ENCODE results near the gene HBA1. TPM values are rescaled to one million over a fixed set of nuclear protein-coding genes. Genes with fewer than 3 reads are reported as not detected.

HBA1 gene
- total and polyA plus RNA-seq, 9 of the 15 experiments (the other 6 are each of a cell fraction or from before 2014, with no cell fraction given) = 128 to 2,388 (median 380) TPM

- TF ChIP-seq, protein P1, sequence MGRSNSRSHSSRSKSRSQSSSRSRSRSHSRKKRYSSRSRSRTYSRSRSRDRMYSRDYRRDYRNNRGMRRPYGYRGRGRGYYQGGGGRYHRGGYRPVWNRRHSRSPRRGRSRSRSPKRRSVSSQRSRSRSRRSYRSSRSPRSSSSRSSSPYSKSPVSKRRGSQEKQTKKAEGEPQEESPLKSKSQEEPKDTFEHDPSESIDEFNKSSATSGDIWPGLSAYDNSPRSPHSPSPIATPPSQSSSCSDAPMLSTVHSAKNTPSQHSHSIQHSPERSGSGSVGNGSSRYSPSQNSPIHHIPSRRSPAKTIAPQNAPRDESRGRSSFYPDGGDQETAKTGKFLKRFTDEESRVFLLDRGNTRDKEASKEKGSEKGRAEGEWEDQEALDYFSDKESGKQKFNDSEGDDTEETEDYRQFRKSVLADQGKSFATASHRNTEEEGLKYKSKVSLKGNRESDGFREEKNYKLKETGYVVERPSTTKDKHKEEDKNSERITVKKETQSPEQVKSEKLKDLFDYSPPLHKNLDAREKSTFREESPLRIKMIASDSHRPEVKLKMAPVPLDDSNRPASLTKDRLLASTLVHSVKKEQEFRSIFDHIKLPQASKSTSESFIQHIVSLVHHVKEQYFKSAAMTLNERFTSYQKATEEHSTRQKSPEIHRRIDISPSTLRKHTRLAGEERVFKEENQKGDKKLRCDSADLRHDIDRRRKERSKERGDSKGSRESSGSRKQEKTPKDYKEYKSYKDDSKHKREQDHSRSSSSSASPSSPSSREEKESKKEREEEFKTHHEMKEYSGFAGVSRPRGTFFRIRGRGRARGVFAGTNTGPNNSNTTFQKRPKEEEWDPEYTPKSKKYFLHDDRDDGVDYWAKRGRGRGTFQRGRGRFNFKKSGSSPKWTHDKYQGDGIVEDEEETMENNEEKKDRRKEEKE (IDR thresholded peaks at IDR 0.05; ENCODE audit: borderline replicate concordance in 1 of 2, control insufficient read depth in 1 of 2, low read depth in 2 of 2, low read length in 1 of 2) = no peak
- TF ChIP-seq ZNF561 (CRISPR knock-in tag; conservative IDR thresholded peaks at IDR 0.05) (no peak), CHCHD3 (CRISPR knock-in tag; IDR thresholded peaks at IDR 0.05) (no peak), EGR1 (conservative IDR thresholded peaks at IDR 0.05) (peak; percentile 24; the same call in 1 of the 2 replicates), ZNF785 (CRISPR knock-in tag; IDR thresholded peaks at IDR 0.05) (no peak), ZC3H11A (IDR thresholded peaks at IDR 0.05; ENCODE audit: low read depth, low read length) (no peak), GABPB1 (CRISPR knock-in tag; IDR thresholded peaks at IDR 0.05) (peak; percentile 23; the same call in 1 of the 2 replicates), ZNF639 (CRISPR knock-in tag; conservative IDR thresholded peaks at IDR 0.05 in 1 of 2, IDR thresholded peaks at IDR 0.05 in 1 of 2) (peak in 1 of 2 experiments; percentile 63; a peak in 1 of 4 replicates), ZNF77 (CRISPR knock-in tag; IDR thresholded peaks at IDR 0.05) (no peak), SPI1 (IDR thresholded peaks at IDR 0.05; ENCODE audit: borderline replicate concordance, low read depth, low read length) (no peak), RBFOX2 (IDR thresholded peaks at IDR 0.05; ENCODE audit: low read depth, low read length) (peak; percentile 37; the same call in 1 of the 2 replicates), FOXM1 (IDR thresholded peaks at IDR 0.05; ENCODE audit: low read depth) (peak; percentile 76), FOXM1 (CRISPR knock-in tag; IDR thresholded peaks at IDR 0.05; ENCODE audit: low read depth) (no peak), TRIM25 (IDR thresholded peaks at IDR 0.05; ENCODE audit: borderline replicate concordance) (no peak), ZBTB17 (CRISPR knock-in tag; IDR thresholded peaks at IDR 0.05) (no peak), ZNF124 (CRISPR knock-in tag; IDR thresholded peaks at IDR 0.05) (no peak), TFE3 (CRISPR knock-in tag; IDR thresholded peaks at IDR 0.05) (no peak), ARNT (IDR thresholded peaks at IDR 0.05) (no peak), ERF (CRISPR knock-in tag; IDR thresholded peaks at IDR 0.05) (no peak)
- TF ChIP-seq, protein P2, sequence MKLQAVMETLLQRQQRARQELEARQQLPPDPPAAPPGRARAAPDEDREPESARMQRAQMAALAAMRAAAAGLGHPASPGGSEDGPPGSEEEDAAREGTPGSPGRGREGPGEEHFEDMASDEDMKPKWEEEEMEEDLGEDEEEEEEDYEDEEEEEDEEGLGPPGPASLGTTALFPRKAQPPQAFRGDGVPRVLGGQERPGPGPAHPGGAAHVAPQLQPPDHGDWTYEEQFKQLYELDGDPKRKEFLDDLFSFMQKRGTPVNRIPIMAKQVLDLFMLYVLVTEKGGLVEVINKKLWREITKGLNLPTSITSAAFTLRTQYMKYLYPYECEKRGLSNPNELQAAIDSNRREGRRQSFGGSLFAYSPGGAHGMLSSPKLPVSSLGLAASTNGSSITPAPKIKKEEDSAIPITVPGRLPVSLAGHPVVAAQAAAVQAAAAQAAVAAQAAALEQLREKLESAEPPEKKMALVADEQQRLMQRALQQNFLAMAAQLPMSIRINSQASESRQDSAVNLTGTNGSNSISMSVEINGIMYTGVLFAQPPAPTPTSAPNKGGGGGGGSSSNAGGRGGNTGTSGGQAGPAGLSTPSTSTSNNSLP (IDR thresholded peaks at IDR 0.05; ENCODE audit: borderline replicate concordance, low read depth, low read length) = no peak
Observed at GRCh38 chr16:143047-143446, 33.4 kb upstream of the HBA1 start (continued).
